Left lung (tissue), 10 donors: ENCODE measurements around the gene TSPAN9. TPM values are rescaled to one million over a fixed set of nuclear protein-coding genes. Genes with fewer than 3 reads are reported as not detected.

Experiments used
- ATAC-seq: fragments of 200-7000 bp; cut with Tn5 transposase; one replicate; pipeline ENCODE4 v1.9.1; 2020; ENCODE audit warnings: moderate library complexity
- DNase-seq, 4 donors: peaks; one replicate each; pipeline ENCODE4 v3.0.0-alpha.2; 2013 to 2020
- H3K27ac ChIP-seq, 2 donors: fragments of 200-600 bp; sonication (generic) in 1 of 2; one replicate each; pipeline versions ENCODE4 v1.5.0 to v1.8.0; 2020 to 2021
- H3K27me3 ChIP-seq, 2 donors: fragments of 200-600 bp; sonication (generic) in 1 of 2; one replicate each; pipeline versions ENCODE4 v1.5.0 to v1.8.0; 2020 to 2021
- H3K36me3 ChIP-seq, 2 donors: fragments of 200-600 bp; sonication (generic) in 1 of 2; one replicate each; pipeline versions ENCODE4 v1.5.0 to v1.8.0; 2020 to 2021
- H3K4me1 ChIP-seq, 2 donors: fragments of 200-600 bp; one replicate each; pipeline ENCODE4 v1.8.0; 2021
- H3K4me3 ChIP-seq, 2 donors: fragments of 200-600 bp; sonication (generic) in 1 of 2; one replicate each; pipeline versions ENCODE4 v1.5.0 to v1.8.0; 2020 to 2021; ENCODE audit warnings: mild to moderate bottlenecking in 1 of 2
- H3K9me3 ChIP-seq, 2 donors: fragments of 200-600 bp; sonication (generic) in 1 of 2; one replicate each; pipeline versions ENCODE4 v1.5.0 to v1.8.0; 2020 to 2021
- CTCF ChIP-seq, 2 donors: fragments of 200-600 bp; sonication (generic) in 1 of 2; IDR thresholded peaks; one replicate each; pipeline versions ENCODE4 v1.5.0 to v1.8.0; 2021; ENCODE audit warnings: antibody characterized with exemption in 2 of 2
- intact Hi-C, 2 donors: fragments of 100-400 bp; cut with DNase I; formaldehyde crosslinking; loops; one replicate each; pipeline versions ENCODE4 v1.11.2 to v1.14.2; 2022
- polyA plus RNA-seq, 6 donors: library from polyadenylated mRNA; unstranded; fragments of 120-200 nt; gene quantifications; one replicate each; pipeline ENCODE4 v1.2.1, GENCODE V29; 2013; ENCODE audit not compliant: insufficient read length in 6 of 6
- total RNA-seq, 2 donors: library from RNA; stranded (reverse); fragmentation: NEBNext Ultra II Directional; extraction: Animal tissue kit (Norgen Biotek cat#: 25700); gene quantifications; one replicate each; pipeline ENCODE4 v1.2.1, GENCODE V29; 2021
- donor health status: DM: no; HTN: yes; CAD: no.
- donor health status: DM: no; HTN: no; CAD: no.

TSPAN9 gene
- total and polyA plus RNA-seq, 8 donors = 35.6 to 98.6 (median 81.3) TPM

- Histone ChIP-seq H3K9me3 (no peaks in the 10 kb centered on the region), H3K27ac (no peak overlapping the region), H3K27me3 (no peaks in the 10 kb centered on the region), H3K4me3 (no peak overlapping the region), H3K36me3 (no peaks in the 10 kb centered on the region), H3K4me1 (peaks cover 0 to 28% of the 10 kb centered on the region in 2 donors)
- DNase-seq (no peak), ATAC-seq (no peak)
- no peak for TF ChIP-seq CTCF (IDR thresholded peaks at IDR 0.05)
- intact Hi-C loops = no loop called here
These were observed 112.9 kb downstream of the TSPAN9 start for GRCh38 chr12:3190101-3190500.

GRCh38 chr12:3191450-3191849 is 114.3 kb downstream of the TSPAN9 start:
- H3K36me3 ChIP-seq = no peaks in the 10 kb centered on the region
- H3K27ac ChIP-seq = no peak overlapping the region
- ATAC-seq = no peak
- H3K4me1 ChIP-seq = peaks cover 0 to 28% of the 10 kb centered on the region in 2 donors
- H3K9me3 ChIP-seq = no peaks in the 10 kb centered on the region
- DNase-seq = peak in 1 of 4 donors; percentile 7
- no peak for TF ChIP-seq CTCF (IDR thresholded peaks at IDR 0.05)
- no peak overlapping the region for H3K4me3 ChIP-seq
- no peaks in the 10 kb centered on the region for H3K27me3 ChIP-seq
- intact Hi-C loops = no loop called here

GRCh38 chr12:3192221-3192620 is 115.0 kb downstream of the TSPAN9 start:
- TF ChIP-seq CTCF (IDR thresholded peaks at IDR 0.05) = no peak
- H3K9me3 ChIP-seq = no peaks in the 10 kb centered on the region
- intact Hi-C loops = no loop called here
- H3K27me3 ChIP-seq = no peaks in the 10 kb centered on the region
- no peaks in the 10 kb centered on the region for H3K36me3 ChIP-seq
- H3K4me1 ChIP-seq = peaks cover 0 to 23% of the 10 kb centered on the region in 2 donors
- no peak for DNase-seq
- no peak for ATAC-seq
- no peak overlapping the region for H3K4me3 ChIP-seq
- H3K27ac ChIP-seq = no peak overlapping the region

- Histone ChIP-seq H3K9me3 (no peaks in the 10 kb centered on the region), H3K4me3 (no peak overlapping the region), H3K27ac (no peak overlapping the region), H3K4me1 (peaks cover 0 to 16% of the 10 kb centered on the region in 2 donors), H3K36me3 (no peaks in the 10 kb centered on the region), H3K27me3 (no peaks in the 10 kb centered on the region)
- TF ChIP-seq CTCF (IDR thresholded peaks at IDR 0.05) = no peak
- no peak for DNase-seq
- no peak for ATAC-seq
- intact Hi-C loops = no loop called here
These were observed 116.0 kb downstream of the TSPAN9 start for GRCh38 chr12:3193131-3193530.

GRCh38 chr12:3193755-3194154 is 116.6 kb downstream of the TSPAN9 start:
- intact Hi-C loops = no loop called here
- H3K9me3 ChIP-seq = no peaks in the 10 kb centered on the region
- TF ChIP-seq CTCF (IDR thresholded peaks at IDR 0.05) = no peak
- H3K4me1 ChIP-seq = peaks cover 0 to 10% of the 10 kb centered on the region in 2 donors
- ATAC-seq (no peak), DNase-seq (no peak)
- no peak overlapping the region for H3K4me3 ChIP-seq
- peaks cover 0 to under 1% of the 10 kb centered on the region in 2 donors for H3K27me3 ChIP-seq
- H3K27ac ChIP-seq = no peak overlapping the region
- H3K36me3 ChIP-seq = no peaks in the 10 kb centered on the region
